AG09309 (cell line): ENCODE measurements around the gene FAM168B.
"Not testable (repeated sequence)": the region's sequence is repeated elsewhere in the genome, so short reads cannot be mapped to it uniquely, and the experiment has no call there.

Source experiments
- DNase-seq: peaks from one replicate; pipeline ENCODE4 v3.0.0-alpha.2; 2010; ENCODE audit warnings: low read depth
- H3K4me3 ChIP-seq: 2 replicates; pipeline ENCODE4 v1.5.1; 2011; ENCODE audit warnings: mild to moderate bottlenecking, low read depth, low read length, moderate library complexity; ENCODE audit not compliant: control insufficient read depth
- TF ChIP-seq, protein P1 (sequence below): IDR thresholded peaks from 2 replicates; pipeline ENCODE4 v1.5.1; 2011; ENCODE audit warnings: mild to moderate bottlenecking, low read depth, low read length, inconsistent platforms; ENCODE audit not compliant: insufficient read depth, control insufficient read depth; ENCODE audit errors: missing control alignments

Gene FAM168B

DNA sequence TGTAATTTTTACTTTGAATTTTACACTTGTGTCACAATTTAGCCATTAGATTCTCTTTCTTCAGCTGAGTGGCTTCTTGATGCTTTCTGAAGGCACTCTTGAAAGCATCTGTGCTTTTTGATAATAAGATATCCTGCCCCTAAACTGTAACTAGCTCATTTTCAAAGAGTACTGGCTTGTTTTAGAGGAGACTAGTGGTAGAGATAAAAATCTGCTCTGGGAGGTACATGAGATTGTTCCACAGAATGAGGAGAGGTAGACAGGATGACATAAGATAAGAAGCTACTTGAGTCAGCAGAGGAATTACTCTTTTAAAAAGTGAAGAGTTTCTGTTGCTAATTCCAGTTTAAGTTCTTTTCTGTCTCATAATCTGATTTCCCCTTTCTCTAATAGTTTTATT is 22.5 kb upstream of the FAM168B start:
- H3K4me3 ChIP-seq = no peak overlapping the region
- TF ChIP-seq, protein P1, sequence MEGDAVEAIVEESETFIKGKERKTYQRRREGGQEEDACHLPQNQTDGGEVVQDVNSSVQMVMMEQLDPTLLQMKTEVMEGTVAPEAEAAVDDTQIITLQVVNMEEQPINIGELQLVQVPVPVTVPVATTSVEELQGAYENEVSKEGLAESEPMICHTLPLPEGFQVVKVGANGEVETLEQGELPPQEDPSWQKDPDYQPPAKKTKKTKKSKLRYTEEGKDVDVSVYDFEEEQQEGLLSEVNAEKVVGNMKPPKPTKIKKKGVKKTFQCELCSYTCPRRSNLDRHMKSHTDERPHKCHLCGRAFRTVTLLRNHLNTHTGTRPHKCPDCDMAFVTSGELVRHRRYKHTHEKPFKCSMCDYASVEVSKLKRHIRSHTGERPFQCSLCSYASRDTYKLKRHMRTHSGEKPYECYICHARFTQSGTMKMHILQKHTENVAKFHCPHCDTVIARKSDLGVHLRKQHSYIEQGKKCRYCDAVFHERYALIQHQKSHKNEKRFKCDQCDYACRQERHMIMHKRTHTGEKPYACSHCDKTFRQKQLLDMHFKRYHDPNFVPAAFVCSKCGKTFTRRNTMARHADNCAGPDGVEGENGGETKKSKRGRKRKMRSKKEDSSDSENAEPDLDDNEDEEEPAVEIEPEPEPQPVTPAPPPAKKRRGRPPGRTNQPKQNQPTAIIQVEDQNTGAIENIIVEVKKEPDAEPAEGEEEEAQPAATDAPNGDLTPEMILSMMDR = no peak
- DNase-seq = no peak

DNA sequence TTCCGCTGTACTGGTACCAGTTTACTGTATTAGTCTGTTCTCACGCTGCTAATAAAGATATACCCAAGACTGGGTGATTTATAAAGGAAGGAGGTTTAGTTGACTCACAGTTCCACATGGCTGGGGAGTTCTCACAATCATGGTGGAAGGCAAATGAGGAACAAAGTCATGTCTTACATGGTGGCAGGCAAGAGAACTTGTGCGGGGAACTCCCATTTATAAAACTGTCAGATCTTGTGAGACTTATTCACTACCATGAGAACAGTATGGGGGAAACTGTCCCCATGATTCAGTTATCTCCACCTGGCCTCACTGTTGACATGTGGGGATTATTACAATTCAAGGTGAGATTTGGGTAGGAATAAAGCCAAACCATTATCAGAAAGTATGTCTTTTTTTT is 21.7 kb upstream of the FAM168B start:
- not testable (repeated sequence) for H3K4me3 ChIP-seq, DNase-seq

DNA sequence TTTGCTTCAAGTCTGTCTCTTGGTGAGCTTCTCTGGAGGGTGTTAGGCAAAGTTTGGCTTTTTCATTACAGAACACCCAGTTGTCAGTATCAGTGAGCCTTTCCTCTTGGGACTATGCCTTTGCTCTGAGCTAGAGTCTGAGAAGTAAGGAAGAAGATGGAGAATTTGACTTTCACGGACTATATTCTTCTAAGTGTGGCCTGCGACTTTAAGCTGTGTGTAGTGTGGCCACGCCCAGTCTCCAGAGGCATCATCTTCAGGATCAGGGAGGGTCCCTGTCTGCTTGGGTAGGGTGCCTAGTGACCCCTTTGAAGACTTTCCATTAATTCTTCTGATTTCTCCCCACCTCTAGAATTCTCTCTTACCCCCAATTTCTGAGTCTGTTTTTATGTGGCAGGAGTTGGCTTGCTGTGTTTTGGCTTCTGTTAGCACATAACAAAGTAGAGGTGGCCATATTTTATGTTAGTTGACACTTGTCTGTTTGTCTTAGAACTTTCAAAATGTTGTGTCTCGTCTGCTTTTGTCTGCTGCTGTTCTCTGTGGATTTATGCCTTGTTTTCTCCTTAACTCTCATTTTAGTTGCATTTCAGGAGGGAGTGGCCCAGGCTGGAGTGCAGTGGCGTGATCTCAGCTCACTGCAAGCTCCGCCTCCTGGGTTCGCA is 20.4 kb upstream of the FAM168B start:
- no peak for DNase-seq
- TF ChIP-seq, protein P1 = no peak
- H3K4me3 ChIP-seq = no peak overlapping the region

DNA sequence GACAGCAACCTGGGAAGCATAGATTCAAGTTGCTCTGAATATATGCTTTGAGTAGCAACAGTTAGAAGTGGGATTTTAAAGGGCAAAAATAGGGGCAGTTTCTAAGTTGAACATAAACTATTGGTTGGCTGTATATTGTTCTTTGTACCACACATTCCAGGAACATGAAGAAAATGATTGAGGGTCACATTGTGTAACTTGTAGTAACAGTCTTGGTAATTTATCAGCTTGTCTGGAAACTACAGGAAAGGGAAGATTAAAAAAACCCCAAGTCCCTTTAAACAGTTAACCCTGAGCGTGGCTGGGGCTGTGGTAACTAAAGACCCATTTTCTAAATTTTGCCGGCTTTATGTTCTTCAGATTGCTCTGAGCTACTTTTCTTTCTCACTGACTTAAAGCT is 19.3 kb upstream of the FAM168B start:
- DNase-seq = no peak
- H3K4me3 ChIP-seq = no peak overlapping the region
- TF ChIP-seq, protein P1 = no peak

DNA sequence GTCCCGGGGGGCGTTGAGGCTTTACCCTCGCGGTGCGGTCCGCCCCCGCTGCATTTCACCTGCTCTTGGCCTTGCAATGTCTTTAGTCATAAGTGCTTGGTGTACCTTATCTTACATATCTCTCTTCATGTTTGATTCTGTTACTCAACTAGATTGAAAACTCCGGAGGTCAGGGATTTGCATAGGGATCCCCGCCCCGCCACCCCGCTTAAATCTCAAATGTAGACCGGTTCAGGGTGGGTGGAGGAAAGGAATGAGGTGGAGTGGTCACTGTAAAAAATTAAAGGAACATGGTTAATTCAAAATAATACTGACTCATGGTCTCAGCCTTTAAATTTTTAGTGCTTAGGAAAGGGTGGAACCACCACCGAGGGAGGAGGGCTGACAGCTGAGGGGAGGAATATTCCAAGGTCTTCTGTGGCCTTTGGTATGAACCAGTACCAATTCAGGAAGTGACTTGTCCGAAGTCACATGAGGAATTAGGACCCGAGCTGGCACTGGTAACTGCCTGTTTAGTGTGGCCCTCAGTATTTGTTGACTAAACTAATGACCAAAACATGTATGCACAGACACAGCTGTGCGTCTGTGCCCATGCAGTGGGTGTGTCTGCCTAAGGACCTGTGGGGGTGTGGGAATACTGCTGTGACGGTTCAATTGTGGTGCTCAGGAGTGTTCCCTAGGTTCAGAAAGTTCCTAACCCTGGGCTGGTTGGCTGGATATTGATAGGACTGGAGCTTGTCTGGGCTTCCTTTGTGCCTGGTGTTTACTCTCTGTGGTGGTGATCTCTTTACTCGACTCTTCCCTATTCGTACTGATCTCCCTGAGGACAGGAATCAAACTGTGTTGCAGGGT is 12.9 kb upstream of the FAM168B start:
- no peak for DNase-seq
- TF ChIP-seq, protein P1 = no peak
- peak overlapping the region; percentile 72 for H3K4me3 ChIP-seq

DNA sequence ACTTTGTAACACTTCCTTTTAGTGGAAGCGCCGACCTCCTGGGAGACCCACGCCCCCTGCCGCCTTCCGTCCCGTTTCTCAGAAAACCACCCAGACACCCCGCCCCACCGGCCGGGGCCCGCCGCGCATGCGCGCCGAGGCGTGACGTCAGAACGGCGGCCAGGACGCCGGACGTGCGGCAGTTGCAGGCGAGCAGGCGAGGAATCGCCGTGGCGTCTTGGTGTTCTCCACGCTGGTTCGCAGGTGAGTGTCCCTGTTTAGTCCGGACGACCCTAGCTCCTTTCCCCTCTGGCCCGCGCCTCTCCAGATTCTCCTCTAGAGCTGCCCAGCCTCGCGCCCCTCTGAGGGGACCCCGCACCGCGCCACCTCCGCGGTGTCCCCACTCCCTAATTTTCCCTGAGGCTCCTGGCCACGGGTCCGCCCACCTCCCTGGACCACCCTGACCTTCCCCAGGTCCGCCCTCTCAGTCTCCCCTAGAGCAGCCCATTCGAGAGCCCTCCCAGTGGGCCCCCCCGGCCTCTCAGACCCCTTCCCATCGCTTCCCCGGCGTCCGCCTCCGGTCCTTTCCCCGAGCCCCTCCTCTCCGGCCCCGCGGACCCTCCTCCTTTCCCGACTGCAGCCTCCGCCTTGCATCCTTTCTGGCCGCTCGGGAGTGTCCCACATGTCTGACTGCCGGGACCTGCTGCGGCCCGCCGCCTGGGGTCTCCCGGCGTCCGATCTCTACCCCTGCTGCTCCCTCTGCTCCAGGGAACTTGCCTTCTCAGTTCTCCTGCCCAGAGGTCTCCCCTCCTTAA is 12.1 kb upstream of the FAM168B start, which contains the start of gene PLEKHB2:
Gene PLEKHB2 (plus strand): TSS at position 181 of the 794 bp plus-strand sequence. CDS start 15,606 bp downstream, outside the sequence.
- TF ChIP-seq, protein P1 = peak; percentile 3
- peak within 1 kb of the TSS; percentile 72 for H3K4me3 ChIP-seq
- peak; percentile 34 for DNase-seq
